ENCODE measurements around the gene SLC4A5.

The SLC4A5 gene

DNA sequence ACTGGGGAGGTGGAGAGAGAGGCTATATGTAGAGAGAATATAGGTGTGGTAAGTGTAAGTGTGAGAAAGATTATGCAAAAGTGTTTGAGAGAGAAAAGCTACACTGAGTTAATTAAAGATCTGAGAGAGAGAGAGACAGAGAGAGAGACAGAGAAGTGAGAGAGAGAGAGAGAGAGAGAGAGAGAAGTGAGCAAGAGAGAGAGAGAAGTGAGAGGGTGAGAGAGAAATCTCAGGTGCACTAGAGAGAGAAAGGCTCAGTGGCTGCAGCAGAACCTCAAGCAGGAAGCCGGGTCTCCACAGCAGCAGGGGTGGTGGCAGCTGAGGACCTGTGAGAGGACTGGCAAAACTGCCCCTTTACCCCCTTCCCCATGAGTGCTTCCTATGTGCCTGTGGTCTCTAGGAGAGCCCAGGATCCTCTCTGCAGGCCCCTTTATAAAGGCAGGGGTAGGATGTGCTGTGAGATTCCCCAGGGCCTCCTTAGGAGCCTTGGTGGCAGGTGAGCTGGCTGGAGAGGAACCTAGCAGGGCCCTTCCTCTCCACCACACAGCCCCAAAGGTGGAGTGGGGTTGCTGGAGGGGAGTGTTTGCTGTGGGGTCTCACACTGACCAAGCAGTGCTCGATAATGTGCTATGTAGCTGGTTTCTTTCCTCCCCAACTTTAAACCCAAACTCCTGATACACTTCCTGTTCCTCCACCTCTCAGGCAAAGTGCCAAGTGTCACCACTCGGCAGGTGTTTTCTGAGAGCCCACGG, 52.6 kb downstream of the SLC4A5 start:
- no peak for DNase-seq (ENCODE audit: low read depth)
- H3K4me3 ChIP-seq (ENCODE audit: low read depth, low read length), result no peak overlapping the region

- no peak overlapping the region for H3K4me3 ChIP-seq (ENCODE audit: low read depth, low read length)
- no peak for DNase-seq (ENCODE audit: low read depth)
These were observed 53.1 kb downstream of the SLC4A5 start for GRCh38 chr2:74290066-74290465.

DNA sequence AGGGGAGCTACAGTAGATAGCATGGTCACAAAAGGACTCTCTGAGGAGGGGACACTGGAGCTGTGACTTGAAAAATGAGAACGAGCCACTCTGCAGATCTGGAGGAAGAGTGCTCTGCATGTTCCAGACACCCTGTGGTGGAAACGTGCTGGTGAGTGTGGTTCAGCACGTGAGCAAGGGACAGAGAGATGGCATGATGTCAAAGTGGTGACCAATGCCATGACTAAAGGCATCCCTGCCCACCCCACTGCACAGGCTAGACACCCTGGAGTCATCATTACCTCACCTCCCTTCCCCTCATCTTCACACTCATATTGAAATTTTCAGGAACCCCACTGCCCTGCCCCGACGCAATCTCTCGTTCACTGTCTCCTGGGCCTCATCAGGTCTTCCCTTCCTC, 56.5 kb downstream of the SLC4A5 start:
- DNase-seq (ENCODE audit: low read depth), result no peak
- H3K4me3 ChIP-seq (ENCODE audit: low read depth, low read length), result no peak overlapping the region

DNA sequence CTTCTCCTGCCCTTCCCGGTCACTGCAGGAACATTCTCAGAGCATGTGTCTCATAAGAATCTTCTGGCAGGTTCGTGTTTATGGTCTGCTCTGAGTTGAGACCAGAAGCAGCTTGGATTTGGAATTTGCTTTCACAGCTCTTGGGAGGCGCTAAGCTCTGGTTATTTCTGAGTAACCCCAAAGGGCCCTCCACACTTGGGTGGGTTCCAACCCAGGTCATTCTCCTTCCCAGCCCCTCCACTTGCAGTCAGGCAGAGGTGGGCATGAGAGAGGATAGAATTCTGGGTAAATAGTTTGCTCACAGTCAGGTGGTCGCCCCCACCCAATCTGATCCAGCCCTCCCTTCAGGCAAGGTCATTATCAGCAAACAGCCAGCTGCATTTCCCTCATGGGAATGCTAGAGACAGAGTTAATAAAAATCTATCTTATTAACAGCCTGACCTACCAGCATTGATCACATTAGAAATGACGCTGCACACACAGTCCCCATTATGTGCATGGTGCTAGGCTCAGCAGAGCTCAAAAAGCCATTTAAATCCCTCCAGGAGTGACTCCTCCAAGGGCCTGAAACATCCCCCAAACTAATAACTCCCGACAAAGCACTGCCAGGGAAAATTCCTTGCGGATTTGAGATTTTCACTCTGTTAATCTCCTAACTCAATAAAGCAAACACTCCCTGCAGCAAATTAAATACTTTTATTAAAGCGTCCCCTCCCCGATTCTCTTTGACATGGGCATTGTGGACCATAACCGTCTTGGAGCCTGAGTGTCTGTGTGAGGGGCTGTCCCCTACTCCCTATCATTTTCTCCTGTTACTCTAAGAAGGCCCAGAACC, 61.9 kb downstream of the SLC4A5 start:
- DNase-seq (ENCODE audit: low read depth), result no peak
- H3K4me3 ChIP-seq (ENCODE audit: low read depth, low read length), result no peak overlapping the region

DNA sequence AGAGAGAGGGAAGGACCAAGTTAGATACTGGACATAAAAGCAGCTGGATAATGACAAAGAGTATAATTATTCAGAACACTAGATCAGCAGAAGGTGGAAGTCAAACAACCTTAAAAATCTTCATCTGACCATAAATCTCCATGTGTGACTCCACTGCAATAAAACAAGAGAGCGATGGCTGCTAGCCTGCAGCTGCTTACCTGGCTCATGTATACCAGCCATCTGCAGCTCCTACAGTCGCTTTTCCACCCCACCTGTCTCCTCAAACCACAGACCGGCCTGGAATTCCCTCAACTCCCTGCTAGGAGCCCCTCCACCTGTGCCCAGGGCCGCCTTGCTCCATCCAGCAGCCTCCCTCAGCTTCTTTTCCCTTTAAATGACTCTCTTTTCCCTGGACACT, 64.5 kb downstream of the SLC4A5 start:
- H3K4me3 ChIP-seq (ENCODE audit: low read depth, low read length), result no peak overlapping the region
- DNase-seq (ENCODE audit: low read depth), result no peak

DNA sequence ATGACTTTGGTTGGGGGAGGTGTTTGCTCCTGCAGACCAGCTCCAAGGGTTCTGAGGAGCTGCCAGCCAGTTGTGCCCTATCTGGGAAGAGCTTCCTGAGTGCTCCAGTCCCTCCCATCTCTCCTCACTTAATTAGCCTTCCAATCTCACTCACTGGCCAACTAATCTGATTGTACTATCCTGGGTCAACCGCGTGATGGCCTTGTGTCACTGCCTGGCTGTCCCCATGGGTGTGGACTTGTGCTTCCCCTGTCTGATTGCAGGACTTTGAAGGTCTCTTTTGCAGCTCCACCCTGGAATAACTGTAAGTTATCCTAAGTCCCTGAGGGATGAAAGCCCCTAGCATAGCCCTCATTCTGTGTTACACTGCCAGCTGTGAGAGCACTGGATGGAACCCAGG, 65.0 kb downstream of the SLC4A5 start:
- DNase-seq (ENCODE audit: low read depth), result no peak
- H3K4me3 ChIP-seq (ENCODE audit: low read depth, low read length), result no peak overlapping the region

DNA sequence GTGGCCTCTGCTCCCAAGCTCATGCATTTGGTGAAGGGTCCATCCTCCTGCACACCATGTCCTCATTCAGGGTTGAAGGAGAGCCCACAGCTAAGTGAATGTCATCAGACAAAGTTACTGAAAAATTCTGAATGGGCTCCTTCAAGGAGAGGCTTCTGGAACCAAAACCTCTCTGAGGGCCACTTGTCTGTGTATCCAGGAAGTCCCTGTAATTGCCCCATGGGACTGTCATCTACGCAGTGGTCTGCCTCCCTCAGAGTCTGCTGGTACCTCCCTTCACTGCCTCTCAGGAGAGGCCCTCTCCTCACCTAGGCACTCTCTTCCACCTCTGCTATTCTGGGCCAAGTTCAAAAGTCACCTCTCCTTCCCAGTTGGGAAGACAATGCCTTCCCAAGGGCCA, 68.0 kb downstream of the SLC4A5 start:
- DNase-seq (ENCODE audit: low read depth), result no peak
- no peak overlapping the region for H3K4me3 ChIP-seq (ENCODE audit: low read depth, low read length)

- DNase-seq (ENCODE audit: low read depth), result no peak
- no peak overlapping the region for H3K4me3 ChIP-seq (ENCODE audit: low read depth, low read length)
These were observed 73.5 kb downstream of the SLC4A5 start for GRCh38 chr2:74269667-74270066.

- DNase-seq (ENCODE audit: low read depth), result no peak
- no peak overlapping the region for H3K4me3 ChIP-seq (ENCODE audit: low read depth, low read length)
These were observed 76.1 kb downstream of the SLC4A5 start for GRCh38 chr2:74267068-74267467.

- no peak for DNase-seq (ENCODE audit: low read depth)
- H3K4me3 ChIP-seq (ENCODE audit: low read depth, low read length), result no peak overlapping the region
These were observed 78.9 kb downstream of the SLC4A5 start for GRCh38 chr2:74264281-74264680.

- DNase-seq (ENCODE audit: low read depth), result no peak
- H3K4me3 ChIP-seq (ENCODE audit: low read depth, low read length), result no peak overlapping the region
These were observed 80.5 kb downstream of the SLC4A5 start for GRCh38 chr2:74262681-74263080.

DNA sequence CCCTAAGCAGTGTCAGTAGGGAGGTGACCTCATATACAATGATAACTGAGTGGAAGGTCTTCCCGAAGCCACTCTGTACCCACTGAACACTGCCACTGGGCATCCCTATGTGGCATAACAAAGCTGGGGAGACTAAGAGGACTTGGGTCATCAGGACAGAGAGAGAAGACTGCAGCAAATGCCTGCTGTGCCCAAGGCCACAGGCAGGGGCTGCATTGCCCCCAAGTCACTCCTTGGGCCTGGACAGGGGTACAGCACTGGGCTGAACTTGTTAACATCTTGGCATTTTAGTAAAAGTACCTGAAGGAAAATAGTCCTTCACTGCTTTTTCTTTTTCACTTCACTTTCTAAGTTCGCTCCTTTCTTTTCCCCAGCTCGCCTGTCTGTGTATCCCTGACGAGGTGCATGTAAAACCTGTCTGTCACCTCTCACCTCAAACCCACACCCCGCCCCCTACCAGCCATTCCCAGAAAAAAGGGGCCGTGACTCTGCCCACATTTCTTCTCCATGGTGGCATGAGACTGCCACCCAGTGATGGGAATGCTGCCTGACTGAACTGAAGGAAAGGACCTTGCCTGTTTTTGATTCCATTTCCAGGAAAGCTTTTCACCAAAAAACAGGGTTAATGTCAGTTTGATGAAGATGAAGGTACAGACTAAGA, 81.9 kb downstream of the SLC4A5 start:
- DNase-seq (ENCODE audit: low read depth), result no peak
- H3K4me3 ChIP-seq (ENCODE audit: low read depth, low read length), result no peak overlapping the region

DNA sequence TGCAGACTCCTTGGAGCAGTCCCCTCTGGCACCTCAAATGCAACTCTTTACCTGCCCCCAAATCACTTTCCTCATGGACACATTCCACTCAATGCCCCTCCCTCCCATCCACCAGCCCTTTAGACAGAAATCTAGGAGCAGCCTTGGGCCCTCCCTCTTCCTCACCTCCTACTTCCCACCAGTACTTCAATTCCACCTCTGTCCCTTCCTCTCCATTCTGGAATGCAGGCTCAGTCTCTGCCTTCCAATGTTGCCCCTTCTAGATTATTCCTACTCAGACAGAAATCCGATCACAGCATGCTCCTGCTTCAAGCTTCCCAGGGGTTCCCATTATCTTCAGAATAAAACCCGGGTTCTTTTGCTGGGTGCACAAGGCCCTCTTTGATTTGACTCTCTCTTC, 82.7 kb downstream of the SLC4A5 start:
- H3K4me3 ChIP-seq (ENCODE audit: low read depth, low read length), result no peak overlapping the region
- no peak for DNase-seq (ENCODE audit: low read depth)

DNA sequence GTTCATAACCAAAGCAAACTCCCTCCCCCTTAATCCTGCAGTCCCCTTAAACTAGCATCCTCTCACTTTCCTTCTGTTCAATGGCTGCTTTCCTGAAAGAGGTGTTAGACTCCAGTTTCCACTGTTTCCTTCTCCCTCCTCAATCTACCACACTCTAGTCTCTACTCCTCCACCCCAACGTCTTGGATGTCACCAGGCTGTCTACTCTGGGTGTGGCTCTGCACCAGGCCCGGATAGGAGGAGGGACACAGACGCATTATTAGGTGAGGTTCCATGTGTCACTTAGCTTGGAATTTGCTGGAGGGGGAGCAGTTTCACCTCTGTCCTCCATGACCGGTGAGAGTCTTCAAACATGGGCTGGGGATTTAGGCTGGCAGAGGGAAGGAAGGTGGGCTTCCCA, 83.5 kb downstream of the SLC4A5 start:
- DNase-seq (ENCODE audit: low read depth), result no peak
- no peak overlapping the region for H3K4me3 ChIP-seq (ENCODE audit: low read depth, low read length)

GRCh38 chr2:74259191-74259590, 84.0 kb downstream of the SLC4A5 start:
- no peak for DNase-seq (ENCODE audit: low read depth)
- no peak overlapping the region for H3K4me3 ChIP-seq (ENCODE audit: low read depth, low read length)

DNA sequence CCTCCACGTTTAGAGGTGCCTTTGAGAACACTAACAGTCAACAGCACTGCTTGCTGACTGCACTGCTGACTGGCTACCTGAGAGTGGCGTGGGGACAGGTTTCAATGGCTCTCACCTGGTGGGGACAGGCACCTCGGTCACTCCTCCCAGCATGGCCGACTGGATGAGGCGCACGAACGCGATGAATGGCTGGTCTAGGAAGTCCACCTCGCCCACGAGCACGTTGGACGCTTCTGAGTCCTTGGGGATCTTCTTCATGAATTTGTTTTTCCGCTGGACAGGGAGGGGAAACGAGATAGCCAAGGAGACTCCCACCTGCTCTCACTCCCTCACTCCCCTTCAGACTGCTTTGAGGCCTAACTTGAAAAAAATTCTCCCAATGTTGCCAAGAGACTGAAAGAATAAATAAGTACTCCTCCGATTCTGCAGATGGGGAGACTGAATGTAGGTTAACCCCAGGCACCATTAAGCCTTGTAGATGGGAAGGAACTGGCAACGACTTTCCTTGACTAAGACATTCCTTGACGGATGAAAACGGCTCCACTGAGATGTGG, 87.5 kb downstream of the SLC4A5 start:
- H3K4me3 ChIP-seq (ENCODE audit: low read depth, low read length), result no peak overlapping the region
- DNase-seq (ENCODE audit: low read depth), result no peak

- no peak overlapping the region for H3K4me3 ChIP-seq (ENCODE audit: low read depth, low read length)
- peak; percentile 28 for DNase-seq (ENCODE audit: low read depth)
These were observed 89.3 kb downstream of the SLC4A5 start for GRCh38 chr2:74253971-74254310.

DNA sequence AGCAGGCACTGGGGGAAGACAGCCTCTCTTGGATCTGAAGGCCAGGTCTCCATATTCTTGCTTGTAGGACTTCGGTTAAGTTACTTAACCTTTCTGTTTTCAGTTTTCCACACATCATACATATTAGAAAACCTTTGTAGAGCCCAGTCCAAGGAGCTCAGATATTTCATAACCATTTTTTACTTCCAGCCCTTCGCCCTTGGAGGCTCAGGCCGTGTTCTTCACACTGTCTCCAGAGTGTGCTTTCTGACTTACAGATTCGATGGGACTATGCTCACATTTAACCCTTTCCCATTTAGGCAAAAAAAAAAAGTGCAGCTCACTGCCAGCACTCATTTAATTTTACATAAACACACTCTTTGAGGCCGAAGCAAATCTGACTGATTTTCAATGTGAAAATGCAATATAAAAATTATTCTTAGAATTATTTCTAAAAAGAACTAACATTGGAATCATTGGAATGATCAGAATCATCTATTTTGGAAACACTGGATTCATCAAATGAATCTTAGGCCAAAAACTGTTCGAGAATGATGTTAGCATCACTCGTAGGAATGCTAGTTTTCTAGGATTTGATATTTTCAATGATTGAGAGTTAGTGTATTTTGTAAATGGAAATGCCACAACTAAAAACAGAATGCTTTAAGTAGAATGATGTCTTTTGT, 89.8 kb downstream of the SLC4A5 start:
- no peak overlapping the region for H3K4me3 ChIP-seq (ENCODE audit: low read depth, low read length)
- no peak for DNase-seq (ENCODE audit: low read depth)

DNA sequence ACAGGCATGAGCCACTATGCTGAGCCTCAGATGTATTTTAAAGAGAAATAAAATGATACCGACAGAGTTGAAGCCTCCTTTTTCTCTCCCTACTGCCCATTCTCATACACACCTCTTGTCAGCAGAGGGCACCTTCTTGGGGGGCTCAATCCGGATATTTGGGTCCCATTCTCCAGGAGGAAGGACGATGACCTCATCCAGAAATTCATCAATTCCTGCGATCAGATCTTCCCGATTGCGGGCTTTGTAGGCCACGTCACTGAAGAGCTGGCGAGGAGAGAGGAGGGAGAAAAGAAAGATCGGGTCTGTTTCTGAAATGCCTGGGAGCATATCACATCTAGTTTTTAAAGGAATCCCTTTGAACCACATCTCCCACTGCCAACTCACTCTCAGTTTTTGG, 90.4 kb downstream of the SLC4A5 start:
- no peak overlapping the region for H3K4me3 ChIP-seq (ENCODE audit: low read depth, low read length)
- no peak for DNase-seq (ENCODE audit: low read depth)

DNA sequence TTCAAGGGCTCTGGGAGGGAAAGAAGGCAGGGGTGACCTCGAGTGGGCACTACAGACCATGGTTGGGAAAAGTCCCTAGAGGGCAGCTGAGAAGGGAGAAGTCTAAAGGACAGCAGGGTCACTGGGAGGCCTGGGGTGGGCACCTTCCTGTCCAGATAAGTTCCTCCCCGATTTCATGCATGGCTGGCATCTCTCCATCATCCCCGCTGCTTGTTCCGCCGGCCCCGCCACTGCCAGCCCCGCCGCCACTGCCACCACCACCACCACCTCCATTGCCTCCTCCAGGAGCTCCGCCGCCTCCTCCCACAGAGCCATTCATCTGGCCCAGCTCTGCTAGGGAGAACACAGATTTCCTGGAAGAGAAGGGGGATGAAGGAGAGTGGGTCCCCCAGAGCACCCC, 91.2 kb downstream of the SLC4A5 start:
- H3K4me3 ChIP-seq (ENCODE audit: low read depth, low read length), result no peak overlapping the region
- DNase-seq (ENCODE audit: low read depth), result no peak

All from skeletal muscle cell (primary cell).